Sigmoid colon (tissue), 7 donors: Measurements from ENCODE around the gene MX1. TPM values are rescaled to one million over a fixed set of nuclear protein-coding genes. Genes with fewer than 3 reads are reported as not detected.

Experiments used
- DNase-seq: peaks from one replicate; pipeline ENCODE4 v3.0.0-alpha.2; 2019
- H3K27ac ChIP-seq, 4 donors: fragments of 200-600 bp; sonication (generic); one replicate each; pipeline ENCODE4 v1.5.1; 2016 to 2019; ENCODE audit warnings: mild to moderate bottlenecking in 1 of 4
- H3K27me3 ChIP-seq, 3 donors: fragments of 200-600 bp; sonication (generic); one replicate each; pipeline ENCODE4 v1.5.1; 2019; ENCODE audit warnings: mild to moderate bottlenecking in 1 of 3
- H3K36me3 ChIP-seq, 4 donors: fragments of 200-600 bp; sonication (generic); one replicate each; pipeline ENCODE4 v1.5.1; 2016 to 2019
- H3K4me1 ChIP-seq, 4 donors: fragments of 200-600 bp; sonication (generic); one replicate each; pipeline ENCODE4 v1.5.1; 2017 to 2019
- H3K4me3 ChIP-seq, 4 donors: fragments of 200-600 bp; sonication (generic); one replicate each; pipeline ENCODE4 v1.5.1; 2017 to 2019; ENCODE audit warnings: mild to moderate bottlenecking in 2 of 4, moderate library complexity in 1 of 4
- H3K9me3 ChIP-seq, 4 donors: fragments of 200-600 bp in 3 of 4; sonication (generic) in 3 of 4; one replicate each; pipeline versions ENCODE4 v1.5.1 to v1.6.1; 2013 to 2019
- EP300 ChIP-seq, 4 donors: sonication (generic); formaldehyde crosslinking; IDR thresholded peaks; one replicate each; pipeline ENCODE4 v1.6.1; 2017; ENCODE audit warnings: antibody characterized with exemption in 4 of 4
- POLR2A ChIP-seq, 2 donors: fragments of 450-650 bp; IDR thresholded peaks; one replicate each; pipeline ENCODE4 v1.6.1; 2016; ENCODE audit warnings: antibody characterized with exemption in 2 of 2, mild to moderate bottlenecking in 2 of 2, moderate library complexity in 2 of 2
- POLR2AphosphoS5 ChIP-seq, 4 donors: sonication (generic); formaldehyde crosslinking; IDR thresholded peaks; one replicate each; pipeline ENCODE4 v1.6.1; 2017; ENCODE audit warnings: antibody characterized with exemption in 4 of 4
- WGBS, 2 donors: extraction: QIAGEN DNeasy Blood & Tissue Kit; methylation state at CpG; one replicate each; pipeline ENCODE4 v1.1.7; 2013; 5-methylcytosine and 5-hydroxymethylcytosine counted together
- intact Hi-C: fragments of 100-400 bp; cut with DNase I; formaldehyde crosslinking; loops from one replicate; pipeline ENCODE4 v1.15.1; 2023
- polyA plus RNA-seq, 3 donors: library from polyadenylated mRNA; stranded (reverse); fragments of 200-250 nt; gene quantifications; one replicate each; pipeline ENCODE4 v1.2.3, GENCODE V29; 2013
- total RNA-seq, 4 donors: library from RNA; depleted of rRNA; stranded (reverse); fragments of >200 nt; gene quantifications; one replicate each; pipeline ENCODE4 v1.1.0, GENCODE V29; 2016
- TF ChIP-seq, protein P1 (sequence below), 4 experiments: fragments of 450-650 bp in 3 of 4; fragments of 200-600 bp in 1 of 4; IDR thresholded peaks; one replicate each; pipeline ENCODE4 v1.5.1; 2016 to 2019; ENCODE audit warnings: antibody characterized with exemption in 4 of 4, mild to moderate bottlenecking in 3 of 4, moderate library complexity in 2 of 4
- donor health status: healthy with polysubstance abuse.
- donor health status: Bipolar disorder and iron deficiency.
- donor health status: healthy.

Gene MX1
- total and polyA plus RNA-seq, 7 donors: 8.6 to 76.7 (median 27.8) TPM

DNA sequence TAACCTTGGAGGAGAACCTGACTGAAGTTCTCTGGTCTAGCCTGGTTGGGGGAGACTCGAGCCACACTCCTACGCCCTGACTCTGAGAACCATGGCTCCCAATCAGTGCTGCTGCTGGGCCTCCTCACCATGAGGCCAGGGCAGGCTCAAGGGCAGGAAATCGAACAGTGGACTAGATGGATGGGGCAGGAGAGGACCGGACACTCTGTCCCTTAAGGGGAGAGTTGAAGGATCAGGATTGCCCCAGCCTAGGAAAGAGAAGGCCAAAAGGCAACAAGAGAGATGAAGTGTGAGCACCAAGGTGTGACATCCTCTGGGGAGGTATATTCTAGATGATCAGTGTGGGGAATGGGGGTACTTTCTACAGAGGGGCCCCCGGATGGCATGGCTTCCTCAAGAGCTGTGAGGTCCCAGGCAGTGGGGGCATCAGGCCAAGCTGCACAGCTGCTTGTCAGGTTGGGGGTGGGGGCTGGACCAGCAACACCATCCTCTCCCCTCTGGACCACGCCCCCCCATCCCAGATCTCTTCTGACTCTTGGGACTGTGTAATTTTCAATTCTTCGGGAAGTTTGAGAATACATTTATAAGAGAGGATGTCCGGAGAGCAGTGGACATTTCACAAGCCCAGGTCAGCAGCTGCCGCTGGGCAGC is 34.0 kb downstream of the MX1 start:
- DNase-seq: no peak
- H3K4me3 ChIP-seq: no peak overlapping the region
- no peak overlapping the region for H3K27ac ChIP-seq
- H3K36me3 ChIP-seq: peaks cover 0 to 40% (median 0%) of the 10 kb centered on the region in 4 donors
- intact Hi-C loops: loop anchor here (1.0 to 5.0 kb wide), 3 partner anchors 177 to 338 kb away; no protein-coding TSS in a partner anchor
- H3K27me3 ChIP-seq: no peaks in the 10 kb centered on the region
- H3K9me3 ChIP-seq: no peaks in the 10 kb centered on the region
- 84 to 89% methylated on average over 9 of the region's 9 CpGs for WGBS, 2 donors
- TF ChIP-seq POLR2A (IDR thresholded peaks at IDR 0.05): no peak
- TF ChIP-seq, protein P1, sequence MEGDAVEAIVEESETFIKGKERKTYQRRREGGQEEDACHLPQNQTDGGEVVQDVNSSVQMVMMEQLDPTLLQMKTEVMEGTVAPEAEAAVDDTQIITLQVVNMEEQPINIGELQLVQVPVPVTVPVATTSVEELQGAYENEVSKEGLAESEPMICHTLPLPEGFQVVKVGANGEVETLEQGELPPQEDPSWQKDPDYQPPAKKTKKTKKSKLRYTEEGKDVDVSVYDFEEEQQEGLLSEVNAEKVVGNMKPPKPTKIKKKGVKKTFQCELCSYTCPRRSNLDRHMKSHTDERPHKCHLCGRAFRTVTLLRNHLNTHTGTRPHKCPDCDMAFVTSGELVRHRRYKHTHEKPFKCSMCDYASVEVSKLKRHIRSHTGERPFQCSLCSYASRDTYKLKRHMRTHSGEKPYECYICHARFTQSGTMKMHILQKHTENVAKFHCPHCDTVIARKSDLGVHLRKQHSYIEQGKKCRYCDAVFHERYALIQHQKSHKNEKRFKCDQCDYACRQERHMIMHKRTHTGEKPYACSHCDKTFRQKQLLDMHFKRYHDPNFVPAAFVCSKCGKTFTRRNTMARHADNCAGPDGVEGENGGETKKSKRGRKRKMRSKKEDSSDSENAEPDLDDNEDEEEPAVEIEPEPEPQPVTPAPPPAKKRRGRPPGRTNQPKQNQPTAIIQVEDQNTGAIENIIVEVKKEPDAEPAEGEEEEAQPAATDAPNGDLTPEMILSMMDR (IDR thresholded peaks at IDR 0.05): no peak
- no peak for TF ChIP-seq EP300 (IDR thresholded peaks at IDR 0.05)
- no peak for TF ChIP-seq POLR2AphosphoS5 (IDR thresholded peaks at IDR 0.05)
- peaks cover 0 to 4% (median 0%) of the 10 kb centered on the region in 4 donors for H3K4me1 ChIP-seq

DNA sequence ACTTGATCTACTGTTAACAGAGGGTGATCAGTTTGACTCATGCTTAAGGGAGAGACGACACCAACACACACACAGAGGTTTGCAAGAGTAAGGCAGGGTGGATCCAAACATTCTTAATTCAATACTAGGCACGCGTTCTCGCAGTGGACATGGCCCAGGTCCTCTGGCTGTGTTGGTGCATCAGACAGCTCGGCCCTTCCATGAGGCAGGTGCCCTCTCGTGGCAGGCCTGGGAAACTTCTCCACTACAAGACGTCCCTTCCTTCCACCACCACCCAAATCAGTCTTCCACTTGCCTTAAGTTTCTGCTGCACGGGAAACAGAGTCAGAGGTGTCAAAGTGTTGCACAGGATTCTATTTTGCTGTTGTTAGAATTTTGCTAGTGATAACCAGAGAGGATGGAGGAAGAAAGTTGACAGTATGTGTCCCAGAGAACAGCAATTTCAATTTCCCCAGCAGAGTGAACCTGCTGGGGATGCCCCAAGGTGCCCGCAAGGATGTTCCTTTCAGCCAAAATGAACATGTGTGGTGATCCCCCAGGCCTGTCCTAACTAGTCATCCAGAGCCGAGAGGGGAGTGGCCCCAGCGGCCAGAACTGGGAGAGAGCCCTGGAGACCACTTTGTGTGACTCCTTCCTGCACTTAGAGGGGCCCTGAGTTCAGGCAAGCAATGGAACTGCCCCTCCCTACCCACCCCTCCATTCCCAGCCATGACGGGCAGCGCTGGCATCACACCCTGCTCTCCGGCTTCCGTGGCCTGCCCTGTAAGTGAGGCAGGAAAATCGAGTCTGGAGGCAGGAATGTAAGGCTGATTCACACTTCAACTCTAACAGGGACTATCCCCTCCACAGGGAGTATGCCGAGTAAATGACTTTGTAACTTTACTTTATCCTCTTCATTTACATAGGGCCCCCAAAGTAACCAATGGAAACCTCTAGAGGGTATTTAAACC is 34.8 kb downstream of the MX1 start:
- TF ChIP-seq POLR2A (IDR thresholded peaks at IDR 0.05) (no peak), POLR2AphosphoS5 (IDR thresholded peaks at IDR 0.05) (peak in 1 of 4 donors; percentile 15), EP300 (IDR thresholded peaks at IDR 0.05) (no peak)
- TF ChIP-seq, protein P1 (IDR thresholded peaks at IDR 0.05): peak; percentile 47 to 78 (median 72)
- WGBS, 2 donors: 29 to 45% methylated on average over 17 of the region's 17 CpGs
- Histone ChIP-seq H3K27me3 (no peaks in the 10 kb centered on the region), H3K36me3 (peaks cover 0 to 32% (median 0%) of the 10 kb centered on the region in 4 donors), H3K4me3 (no peak overlapping the region), H3K4me1 (peaks cover 0 to 7% (median 5%) of the 10 kb centered on the region in 4 donors), H3K9me3 (no peaks in the 10 kb centered on the region), H3K27ac (no peak overlapping the region)
- intact Hi-C loops: loop anchor here (1.0 to 5.0 kb wide), 3 partner anchors 178 to 339 kb away; no protein-coding TSS in a partner anchor
- DNase-seq: peak; percentile 87

DNA sequence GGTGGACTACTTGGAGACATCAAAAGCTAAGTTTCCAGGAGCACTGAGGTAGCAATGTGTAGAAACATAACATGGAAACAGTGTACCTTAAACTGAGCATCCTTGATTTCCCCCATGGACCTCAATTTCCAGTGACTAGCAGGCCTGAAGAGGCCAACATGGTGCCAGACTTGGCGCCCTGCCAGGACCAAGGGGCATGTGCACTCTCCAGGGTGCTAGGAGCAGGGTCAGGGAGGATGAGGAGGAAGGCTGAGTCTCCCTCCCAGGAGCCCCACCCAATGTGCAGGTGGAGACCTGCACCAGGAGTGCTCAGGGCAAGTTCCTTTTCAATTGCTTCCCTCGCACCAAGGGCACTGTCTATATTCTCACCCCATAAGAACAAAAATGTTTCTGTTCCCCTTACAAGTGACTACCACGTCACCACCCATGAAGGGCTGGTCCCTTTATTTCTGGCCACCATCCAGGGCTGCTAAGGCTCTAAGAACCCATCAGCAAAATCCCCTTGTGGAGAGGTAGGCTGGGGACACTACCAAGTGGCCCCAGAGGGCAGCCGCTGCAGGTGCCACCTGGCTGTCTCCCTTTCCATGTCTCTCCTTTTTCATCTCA is 39.2 kb downstream of the MX1 start:
- TF ChIP-seq, protein P1 (IDR thresholded peaks at IDR 0.05): no peak
- peaks cover 0 to 24% (median 21%) of the 10 kb centered on the region in 4 donors for H3K4me1 ChIP-seq
- H3K36me3 ChIP-seq: no peaks in the 10 kb centered on the region
- H3K4me3 ChIP-seq: no peak overlapping the region
- H3K9me3 ChIP-seq: no peaks in the 10 kb centered on the region
- intact Hi-C loops: no loop called here
- WGBS, 2 donors: 88 to 92% methylated on average over 4 of the region's 4 CpGs
- no peak for DNase-seq
- H3K27ac ChIP-seq: no peak overlapping the region
- H3K27me3 ChIP-seq: no peaks in the 10 kb centered on the region

GRCh38 chr21:41466024-41466820 is 40.2 kb downstream of the MX1 start:
- Histone ChIP-seq H3K27ac (peak overlapping the region in 1 of 4 donors; percentile 14), H3K4me1 (peaks cover 0 to 23% (median 19%) of the 10 kb centered on the region in 4 donors), H3K36me3 (no peaks in the 10 kb centered on the region), H3K4me3 (no peak overlapping the region), H3K27me3 (peaks cover 0 to 2% (median 0%) of the 10 kb centered on the region in 3 donors), H3K9me3 (no peaks in the 10 kb centered on the region)
- DNase-seq: no peak
- TF ChIP-seq POLR2AphosphoS5 (IDR thresholded peaks at IDR 0.05) (no peak), EP300 (IDR thresholded peaks at IDR 0.05) (no peak), POLR2A (IDR thresholded peaks at IDR 0.05) (no peak)
- TF ChIP-seq, protein P1 (IDR thresholded peaks at IDR 0.05): no peak
- 74 to 86% methylated on average over 23 of the region's 23 CpGs for WGBS, 2 donors
- intact Hi-C loops: no loop called here
